ENCODE data around the gene REC114. TPM values are rescaled to one million over a fixed set of nuclear protein-coding genes. Genes with fewer than 3 reads are reported as not detected.
"Not testable (repeated sequence)": the region's sequence is repeated elsewhere in the genome, so short reads cannot be mapped to it uniquely, and the experiment has no call there.

Gene REC114
- total and polyA plus RNA-seq, 2 donors, result not detected

- Histone ChIP-seq H3K36me3 (ENCODE audit: insufficient read depth) (no peaks in the 10 kb centered on the region), H3K27ac (ENCODE audit: low read depth) (no peak overlapping the region), H3K4me3 (ENCODE audit: low read depth, low read length) (no peak overlapping the region), H3K4me1 (ENCODE audit: insufficient read depth) (peaks cover 1% of the 10 kb centered on the region)
- WGBS, result 78% methylated on average over 2 of the region's 2 CpGs
- DNase-seq (ENCODE audit: extremely low spot score), result no peak
Measured at GRCh38 chr15:73436613-73437012, 6.4 kb upstream of the REC114 start.

GRCh38 chr15:73437543-73438109, 5.3 kb upstream of the REC114 start:
- 52% methylated on average over 4 of the region's 4 CpGs for WGBS
- no peak for DNase-seq (ENCODE audit: extremely low spot score)
- H3K36me3 ChIP-seq (ENCODE audit: insufficient read depth), result no peaks in the 10 kb centered on the region
- no peak overlapping the region for H3K27ac ChIP-seq (ENCODE audit: low read depth)
- peaks cover 1% of the 10 kb centered on the region for H3K4me1 ChIP-seq (ENCODE audit: insufficient read depth)
- H3K4me3 ChIP-seq (ENCODE audit: low read depth, low read length), result no peak overlapping the region

- H3K4me3 ChIP-seq (ENCODE audit: low read depth, low read length), result no peak overlapping the region
- DNase-seq (ENCODE audit: extremely low spot score), result no peak
- 20% methylated on average over 1 of the region's 1 CpG for WGBS
Measured at GRCh38 chr15:73438651-73439050, 4.3 kb upstream of the REC114 start.

GRCh38 chr15:73440571-73440970, 2.4 kb upstream of the REC114 start:
- no peak for DNase-seq (ENCODE audit: extremely low spot score)
- Histone ChIP-seq H3K4me1 (ENCODE audit: insufficient read depth) (peaks cover 1% of the 10 kb centered on the region), H3K27ac (ENCODE audit: low read depth) (no peak overlapping the region), H3K36me3 (ENCODE audit: insufficient read depth) (no peaks in the 10 kb centered on the region), H3K4me3 (ENCODE audit: low read depth, low read length) (no peak overlapping the region)
- WGBS, result 76% methylated on average over 3 of the region's 3 CpGs

More at GRCh38 chr15:73438651-73439050, 4.3 kb upstream of the REC114 start:
- Histone ChIP-seq H3K4me1 (ENCODE audit: insufficient read depth) (peaks cover 1% of the 10 kb centered on the region), H3K36me3 (ENCODE audit: insufficient read depth) (no peaks in the 10 kb centered on the region), H3K27ac (ENCODE audit: low read depth) (no peak overlapping the region)

- H3K4me3 ChIP-seq (ENCODE audit: low read depth, low read length), result no peak overlapping the region
- H3K4me1 ChIP-seq (ENCODE audit: insufficient read depth), result peaks cover 1% of the 10 kb centered on the region
- no peak overlapping the region for H3K27ac ChIP-seq (ENCODE audit: low read depth)
- 85% methylated on average over 11 of the region's 11 CpGs for WGBS
- H3K36me3 ChIP-seq (ENCODE audit: insufficient read depth), result no peaks in the 10 kb centered on the region
- DNase-seq (ENCODE audit: extremely low spot score), result no peak
Measured at GRCh38 chr15:73442421-73442820, 543 bp upstream of the REC114 start.

- H3K36me3 ChIP-seq (ENCODE audit: insufficient read depth); H3K4me3 ChIP-seq (ENCODE audit: low read depth, low read length); DNase-seq (ENCODE audit: extremely low spot score); H3K4me1 ChIP-seq (ENCODE audit: insufficient read depth); H3K27ac ChIP-seq (ENCODE audit: low read depth): not testable (repeated sequence)
- 92% methylated on average over 5 of the region's 5 CpGs for WGBS
Measured at GRCh38 chr15:73447471-73447870, 4.5 kb downstream of the REC114 start.

- WGBS, result 62% methylated on average over 5 of the region's 5 CpGs
- not testable (repeated sequence) for H3K36me3 ChIP-seq (ENCODE audit: insufficient read depth); H3K27ac ChIP-seq (ENCODE audit: low read depth); H3K4me3 ChIP-seq (ENCODE audit: low read depth, low read length); H3K4me1 ChIP-seq (ENCODE audit: insufficient read depth); DNase-seq (ENCODE audit: extremely low spot score)
Measured at GRCh38 chr15:73448158-73448758, 5.3 kb downstream of the REC114 start.

- not testable (repeated sequence) for H3K27ac ChIP-seq (ENCODE audit: low read depth); DNase-seq (ENCODE audit: extremely low spot score); H3K4me3 ChIP-seq (ENCODE audit: low read depth, low read length); H3K4me1 ChIP-seq (ENCODE audit: insufficient read depth); H3K36me3 ChIP-seq (ENCODE audit: insufficient read depth)
- WGBS, result 84% methylated on average over 2 of the region's 3 CpGs
Measured at GRCh38 chr15:73449980-73450379, 7.0 kb downstream of the REC114 start.

GRCh38 chr15:73454096-73454495, 11.1 kb downstream of the REC114 start:
- H3K36me3 ChIP-seq (ENCODE audit: insufficient read depth), result no peaks in the 10 kb centered on the region
- 18% methylated on average over 1 of the region's 1 CpG for WGBS
- H3K4me3 ChIP-seq (ENCODE audit: low read depth, low read length), result no peak overlapping the region
- no peak for DNase-seq (ENCODE audit: extremely low spot score)
- H3K4me1 ChIP-seq (ENCODE audit: insufficient read depth), result no peaks in the 10 kb centered on the region
- no peak overlapping the region for H3K27ac ChIP-seq (ENCODE audit: low read depth)

- DNase-seq (ENCODE audit: extremely low spot score), result no peak
- H3K4me3 ChIP-seq (ENCODE audit: low read depth, low read length), result no peak overlapping the region
- WGBS, result 69% methylated on average over 1 of the region's 1 CpG
Measured at GRCh38 chr15:73455876-73456275, 12.9 kb downstream of the REC114 start.

GRCh38 chr15:73457334-73457733, 14.4 kb downstream of the REC114 start:
- 53% methylated on average over 5 of the region's 5 CpGs for whole genome bisulfite sequencing
- no peak overlapping the region for H3K27ac ChIP-seq (ENCODE audit: low read depth)
- no peaks in the 10 kb centered on the region for H3K36me3 ChIP-seq (ENCODE audit: insufficient read depth)
- no peak for DNase-seq (ENCODE audit: extremely low spot score)
- no peak overlapping the region for H3K4me3 ChIP-seq (ENCODE audit: low read depth, low read length)
- H3K4me1 ChIP-seq (ENCODE audit: insufficient read depth), result no peaks in the 10 kb centered on the region

More at GRCh38 chr15:73455876-73456275, 12.9 kb downstream of the REC114 start:
- Histone ChIP-seq H3K27ac (ENCODE audit: low read depth) (no peak overlapping the region), H3K4me1 (ENCODE audit: insufficient read depth) (no peaks in the 10 kb centered on the region), H3K36me3 (ENCODE audit: insufficient read depth) (no peaks in the 10 kb centered on the region)

GRCh38 chr15:73460662-73461061, 17.7 kb downstream of the REC114 start:
- no peak for DNase-seq (ENCODE audit: extremely low spot score)
- H3K4me1 ChIP-seq (ENCODE audit: insufficient read depth), result no peaks in the 10 kb centered on the region
- no peak overlapping the region for H3K27ac ChIP-seq (ENCODE audit: low read depth)
- no peaks in the 10 kb centered on the region for H3K36me3 ChIP-seq (ENCODE audit: insufficient read depth)
- no peak overlapping the region for H3K4me3 ChIP-seq (ENCODE audit: low read depth, low read length)

GRCh38 chr15:73464602-73465001, 21.6 kb downstream of the REC114 start:
- DNase-seq (ENCODE audit: extremely low spot score), result no peak
- no peak overlapping the region for H3K27ac ChIP-seq (ENCODE audit: low read depth)
- no peaks in the 10 kb centered on the region for H3K4me1 ChIP-seq (ENCODE audit: insufficient read depth)
- H3K4me3 ChIP-seq (ENCODE audit: low read depth, low read length), result no peak overlapping the region
- 45% methylated on average over 2 of the region's 2 CpGs for WGBS
- no peaks in the 10 kb centered on the region for H3K36me3 ChIP-seq (ENCODE audit: insufficient read depth)

- DNase-seq (ENCODE audit: extremely low spot score), result no peak
- Histone ChIP-seq H3K36me3 (ENCODE audit: insufficient read depth) (no peaks in the 10 kb centered on the region), H3K4me1 (ENCODE audit: insufficient read depth) (no peaks in the 10 kb centered on the region), H3K27ac (ENCODE audit: low read depth) (no peak overlapping the region), H3K4me3 (ENCODE audit: low read depth, low read length) (no peak overlapping the region)
- WGBS, result 65% methylated on average over 3 of the region's 3 CpGs
Measured at GRCh38 chr15:73467758-73468157, 24.8 kb downstream of the REC114 start.

Data from urinary bladder (tissue), 4 donors.